Amniotic stem cell (primary cell): ENCODE results near the gene PLA2G7.
"Not testable (repeated sequence)": the region's sequence is repeated elsewhere in the genome, so short reads cannot be mapped to it uniquely, and the experiment has no call there.

Experiments
- DNase-seq: peaks from one replicate; lab custom pipeline; 2025; lab: John Stamatoyannopoulos, UW

PLA2G7 gene

GRCh38 chr6:46734867-46735719 is at the start of gene PLA2G7:
PLA2G7 (minus strand) TSS chr6:46735375; CDS start chr6:46722891, 12,484 bp downstream.
- no peak for DNase-seq

- DNase-seq, result no peak
Measured at GRCh38 chr6:46784535-46784934, 49.4 kb upstream of the PLA2G7 start.

- peak; percentile 55 for DNase-seq
Measured at GRCh38 chr6:46781478-46782378, 46.6 kb upstream of the PLA2G7 start.

- DNase-seq, result no peak
Measured at GRCh38 chr6:46777476-46778346, 42.5 kb upstream of the PLA2G7 start.

GRCh38 chr6:46776070-46776712 is 41.0 kb upstream of the PLA2G7 start:
- DNase-seq, result no peak

- DNase-seq, result not testable (repeated sequence)
Measured at GRCh38 chr6:46774736-46775135, 39.6 kb upstream of the PLA2G7 start.

- no peak for DNase-seq
Measured at GRCh38 chr6:46773201-46773855, 38.2 kb upstream of the PLA2G7 start.

- DNase-seq, result no peak
Measured at GRCh38 chr6:46772762-46773161, 37.6 kb upstream of the PLA2G7 start.

GRCh38 chr6:46772016-46772415 is 36.8 kb upstream of the PLA2G7 start:
- no peak for DNase-seq

GRCh38 chr6:46764961-46765360 is 29.8 kb upstream of the PLA2G7 start:
- DNase-seq, result no peak

GRCh38 chr6:46764280-46764679 is 29.1 kb upstream of the PLA2G7 start:
- not testable (repeated sequence) for DNase-seq

- DNase-seq, result no peak
Measured at GRCh38 chr6:46763466-46763865, 28.3 kb upstream of the PLA2G7 start.

- no peak for DNase-seq
Measured at GRCh38 chr6:46760925-46761324, 25.8 kb upstream of the PLA2G7 start.

GRCh38 chr6:46758960-46759753 is 24.0 kb upstream of the PLA2G7 start:
- DNase-seq, result no peak

- no peak for DNase-seq
Measured at GRCh38 chr6:46757214-46757596, 22.0 kb upstream of the PLA2G7 start.

GRCh38 chr6:46756469-46757213 is 21.5 kb upstream of the PLA2G7 start:
- no peak for DNase-seq

- no peak for DNase-seq
Measured at GRCh38 chr6:46755865-46756264, 20.7 kb upstream of the PLA2G7 start.

GRCh38 chr6:46751658-46752057 is 16.5 kb upstream of the PLA2G7 start:
- no peak for DNase-seq

- DNase-seq, result no peak
Measured at GRCh38 chr6:46749731-46750130, 14.6 kb upstream of the PLA2G7 start.
